ENCODE results near the gene MSRB3. TPM values are rescaled to one million over a fixed set of nuclear protein-coding genes. Genes with fewer than 3 reads are reported as not detected.

MSRB3 gene
- total and polyA plus RNA-seq, 12 donors: 44.7 to 169 (median 119) TPM

DNA sequence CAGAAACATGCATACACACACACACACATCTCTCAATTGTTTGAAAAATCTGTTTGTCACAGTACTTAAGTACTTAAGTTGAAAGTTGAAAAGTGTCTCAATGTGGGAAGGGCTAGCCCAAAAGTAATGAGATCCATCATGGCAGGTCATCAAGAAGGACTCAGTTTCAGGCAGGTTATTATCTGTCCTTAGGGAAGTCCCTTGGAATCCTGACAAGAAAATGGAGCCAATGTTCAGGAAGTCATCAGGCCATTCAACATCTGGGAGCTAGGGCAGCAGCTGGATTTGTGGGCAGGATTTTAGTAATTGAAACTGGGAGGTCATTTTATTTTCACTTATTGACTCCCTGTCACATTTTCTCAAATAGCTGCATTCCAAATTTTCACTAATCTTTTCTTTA is 56.0 kb downstream of the MSRB3 start:
- Histone ChIP-seq H3K4me3 (no peak overlapping the region), H3K27me3 (no peaks in the 10 kb centered on the region), H3K4me1 (peaks cover 0 to 25% (median 10%) of the 10 kb centered on the region in 9 donors), H3K9me3 (no peaks in the 10 kb centered on the region), H3K36me3 (peaks cover 0 to 67% (median 0%) of the 10 kb centered on the region in 9 donors), H3K27ac (peak overlapping the region in 8 of 10 donors; percentile 25 to 72 (median 48))
- DNase-seq: peak in 1 of 2 donors; percentile 47
- TF ChIP-seq, protein P1, sequence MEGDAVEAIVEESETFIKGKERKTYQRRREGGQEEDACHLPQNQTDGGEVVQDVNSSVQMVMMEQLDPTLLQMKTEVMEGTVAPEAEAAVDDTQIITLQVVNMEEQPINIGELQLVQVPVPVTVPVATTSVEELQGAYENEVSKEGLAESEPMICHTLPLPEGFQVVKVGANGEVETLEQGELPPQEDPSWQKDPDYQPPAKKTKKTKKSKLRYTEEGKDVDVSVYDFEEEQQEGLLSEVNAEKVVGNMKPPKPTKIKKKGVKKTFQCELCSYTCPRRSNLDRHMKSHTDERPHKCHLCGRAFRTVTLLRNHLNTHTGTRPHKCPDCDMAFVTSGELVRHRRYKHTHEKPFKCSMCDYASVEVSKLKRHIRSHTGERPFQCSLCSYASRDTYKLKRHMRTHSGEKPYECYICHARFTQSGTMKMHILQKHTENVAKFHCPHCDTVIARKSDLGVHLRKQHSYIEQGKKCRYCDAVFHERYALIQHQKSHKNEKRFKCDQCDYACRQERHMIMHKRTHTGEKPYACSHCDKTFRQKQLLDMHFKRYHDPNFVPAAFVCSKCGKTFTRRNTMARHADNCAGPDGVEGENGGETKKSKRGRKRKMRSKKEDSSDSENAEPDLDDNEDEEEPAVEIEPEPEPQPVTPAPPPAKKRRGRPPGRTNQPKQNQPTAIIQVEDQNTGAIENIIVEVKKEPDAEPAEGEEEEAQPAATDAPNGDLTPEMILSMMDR (IDR thresholded peaks at IDR 0.05): no peak
- intact Hi-C loops (cut with DNase I): no loop called here
- peak; percentile 44 to 88 (median 73) for ATAC-seq

DNA sequence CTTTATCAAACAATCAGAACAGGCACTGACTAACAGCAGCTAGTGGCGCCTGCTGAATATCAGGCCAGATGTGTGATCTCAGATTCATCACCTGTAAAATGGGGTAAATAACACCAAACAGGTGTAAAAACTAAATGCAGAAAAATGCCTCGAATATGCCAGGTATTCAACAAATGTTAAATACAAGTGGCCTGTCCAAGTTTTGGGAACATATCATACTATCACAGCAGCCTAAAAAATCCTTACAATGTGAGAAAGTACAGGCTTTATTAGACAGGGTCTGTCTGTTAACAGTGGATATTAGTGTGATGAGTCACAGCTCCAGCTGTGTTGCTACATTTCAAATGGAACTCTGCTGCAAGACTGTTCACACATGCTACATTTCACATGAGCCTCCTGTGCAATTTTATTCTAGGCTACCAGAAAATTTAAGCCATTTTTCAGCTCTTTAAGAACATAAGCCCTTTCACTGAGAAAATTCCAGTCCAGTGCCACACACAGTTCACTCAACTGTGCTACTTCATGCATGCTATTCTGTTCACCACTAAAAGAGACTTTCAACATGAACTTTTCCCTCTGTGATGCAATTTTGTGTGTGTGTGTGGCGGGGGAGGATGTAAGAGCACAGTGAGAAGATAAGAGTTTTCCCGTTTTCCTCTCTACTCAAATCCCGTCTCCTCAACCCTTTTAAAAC is 56.7 kb downstream of the MSRB3 start:
- H3K27ac ChIP-seq: peak overlapping the region in 8 of 10 donors; percentile 25 to 72 (median 48)
- DNase-seq (peak in 1 of 2 donors; percentile 21), ATAC-seq (peak; percentile 77 to 89 (median 87))
- no peaks in the 10 kb centered on the region for H3K27me3 ChIP-seq
- intact Hi-C loops (cut with DNase I): no loop called here
- H3K36me3 ChIP-seq: peaks cover 0 to 60% (median 0%) of the 10 kb centered on the region in 9 donors
- 63 to 71% methylated on average over 5 of the region's 5 CpGs for WGBS, 2 donors
- H3K4me3 ChIP-seq: no peak overlapping the region
- TF ChIP-seq, protein P1 (IDR thresholded peaks at IDR 0.05): no peak
- no peaks in the 10 kb centered on the region for H3K9me3 ChIP-seq
- peaks cover 0 to 21% (median 5%) of the 10 kb centered on the region in 9 donors for H3K4me1 ChIP-seq

DNA sequence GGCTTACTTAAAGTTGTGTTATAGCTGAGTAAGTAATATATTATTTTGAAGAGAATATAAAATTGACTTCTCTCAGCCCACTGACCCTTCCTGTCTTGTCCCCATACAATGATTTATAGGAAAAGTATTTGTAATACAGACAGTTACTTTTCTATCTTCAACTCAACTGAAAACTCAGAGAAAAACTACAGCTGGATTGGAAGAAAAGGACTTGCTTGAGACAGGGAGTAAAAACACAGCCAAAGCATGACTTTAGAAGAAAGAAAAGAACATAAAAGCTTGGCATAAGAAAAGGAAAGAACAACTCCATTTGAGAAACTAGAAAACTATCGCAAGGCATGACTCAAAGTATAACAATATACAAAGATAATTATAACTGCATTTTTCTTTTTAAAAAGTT is 57.5 kb downstream of the MSRB3 start:
- Histone ChIP-seq H3K27me3 (no peaks in the 10 kb centered on the region), H3K27ac (peak overlapping the region in 8 of 10 donors; percentile 25 to 72 (median 38))
- no peak for ATAC-seq

DNA sequence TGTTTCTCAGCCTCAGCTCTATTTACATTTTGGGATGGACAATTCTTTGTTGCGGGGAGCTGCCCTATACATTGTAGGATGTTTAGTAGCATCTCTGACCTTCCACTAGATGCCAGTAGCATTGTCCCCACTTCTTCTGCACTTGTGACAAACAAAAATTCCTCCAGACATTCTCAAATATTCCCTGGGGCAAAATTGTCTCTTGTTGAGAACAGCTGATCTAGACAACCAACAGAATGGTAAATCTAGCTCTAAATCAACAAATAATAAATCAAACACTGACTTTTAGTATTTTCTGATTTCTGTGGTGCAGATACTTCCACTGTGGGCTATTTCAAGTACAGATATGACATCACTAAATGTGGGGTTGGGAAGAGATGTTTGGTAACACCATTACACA is 60.7 kb downstream of the MSRB3 start:
- DNase-seq (no peak), ATAC-seq (no peak)
- Histone ChIP-seq H3K36me3 (peaks cover 0 to 41% (median 0%) of the 10 kb centered on the region in 9 donors), H3K4me3 (no peak overlapping the region), H3K27ac (no peak overlapping the region), H3K4me1 (peaks cover 0 to 6% (median 0%) of the 10 kb centered on the region in 9 donors), H3K9me3 (no peaks in the 10 kb centered on the region), H3K27me3 (no peaks in the 10 kb centered on the region)
- intact Hi-C loops (cut with DNase I): no loop called here
- TF ChIP-seq, protein P1 (IDR thresholded peaks at IDR 0.05): no peak
- WGBS, 2 donors: 98 to 100% methylated on average over 1 of the region's 1 CpG

More for the DNA sequence above, 57.5 kb downstream of the MSRB3 start:
- Histone ChIP-seq H3K36me3 (peaks cover 0 to 52% (median under 1%) of the 10 kb centered on the region in 9 donors), H3K4me3 (no peak overlapping the region), H3K9me3 (no peaks in the 10 kb centered on the region), H3K4me1 (peaks cover 0 to 15% (median 0%) of the 10 kb centered on the region in 9 donors)
- intact Hi-C loops (cut with DNase I): no loop called here
- DNase-seq: no peak
- 79 to 86% methylated on average over 1 of the region's 1 CpG for WGBS, 2 donors
- TF ChIP-seq, protein P1 (IDR thresholded peaks at IDR 0.05): no peak
